HUES6 (cell line): Measurements from ENCODE around the gene LAMB1.
"Not testable (repeated sequence)": the region's sequence is repeated elsewhere in the genome, so short reads cannot be mapped to it uniquely, and the experiment has no call there.

Experiments
- H3K27ac ChIP-seq: 2 replicates; pipeline ENCODE4 v1.7.0; 2013; ENCODE audit warnings: low read depth, mild to moderate bottlenecking, low read length, inconsistent platforms
- H3K27me3 ChIP-seq: 2 replicates; pipeline ENCODE4 v1.6.1; 2013; ENCODE audit warnings: low read length; ENCODE audit not compliant: control insufficient read depth, insufficient read depth
- H3K36me3 ChIP-seq: 2 replicates; pipeline ENCODE4 v1.6.1; 2013; ENCODE audit warnings: low read length; ENCODE audit not compliant: control insufficient read depth, insufficient read depth
- H3K4me1 ChIP-seq: 2 replicates; pipeline ENCODE4 v1.6.1; 2013; ENCODE audit warnings: low read length; ENCODE audit not compliant: control insufficient read depth, insufficient read depth
- H3K4me3 ChIP-seq: 2 replicates; pipeline ENCODE4 v1.5.1; 2013; ENCODE audit warnings: low read depth, low read length
- H3K9ac ChIP-seq: one replicate; pipeline ENCODE4 v1.6.1; 2013; ENCODE audit warnings: mild to moderate bottlenecking, low read length
- H3K9me3 ChIP-seq: 2 replicates; pipeline ENCODE4 v1.6.1; 2013; ENCODE audit warnings: low read depth, low read length; ENCODE audit not compliant: control insufficient read depth, insufficient read depth

Gene LAMB1

GRCh38 chr7:107913851-107914250 is 89.1 kb downstream of the LAMB1 start:
- Histone ChIP-seq H3K9me3 (no peaks in the 10 kb centered on the region), H3K36me3 (peaks cover 75% of the 10 kb centered on the region), H3K4me3 (no peak overlapping the region), H3K27me3 (no peaks in the 10 kb centered on the region), H3K4me1 (no peaks in the 10 kb centered on the region), H3K27ac (no peak overlapping the region), H3K9ac (no peak overlapping the region)

- H3K9ac ChIP-seq: no peak overlapping the region
- no peaks in the 10 kb centered on the region for H3K9me3 ChIP-seq
- no peak overlapping the region for H3K4me3 ChIP-seq
- H3K36me3 ChIP-seq: peaks cover 74% of the 10 kb centered on the region
- no peaks in the 10 kb centered on the region for H3K27me3 ChIP-seq
- H3K27ac ChIP-seq: no peak overlapping the region
- H3K4me1 ChIP-seq: no peaks in the 10 kb centered on the region
Measured at GRCh38 chr7:107911981-107912380, 91.0 kb downstream of the LAMB1 start.

GRCh38 chr7:107909445-107909844 is 93.5 kb downstream of the LAMB1 start:
- Histone ChIP-seq H3K9me3 (no peaks in the 10 kb centered on the region), H3K4me1 (no peaks in the 10 kb centered on the region), H3K9ac (no peak overlapping the region), H3K36me3 (peaks cover 78% of the 10 kb centered on the region), H3K27ac (no peak overlapping the region), H3K4me3 (no peak overlapping the region), H3K27me3 (no peaks in the 10 kb centered on the region)

- Histone ChIP-seq H3K4me1 (no peaks in the 10 kb centered on the region), H3K36me3 (peaks cover 88% of the 10 kb centered on the region)
Measured at GRCh38 chr7:107907790-107908189, 95.2 kb downstream of the LAMB1 start.

GRCh38 chr7:107902381-107902780 is 100.6 kb downstream of the LAMB1 start:
- no peak overlapping the region for H3K9ac ChIP-seq
- no peaks in the 10 kb centered on the region for H3K9me3 ChIP-seq
- H3K27me3 ChIP-seq: no peaks in the 10 kb centered on the region
- H3K4me1 ChIP-seq: peaks cover 6% of the 10 kb centered on the region; the same call in 1 of the 2 replicates
- H3K27ac ChIP-seq: no peak overlapping the region
- H3K36me3 ChIP-seq: peaks cover 54% of the 10 kb centered on the region
- no peak overlapping the region for H3K4me3 ChIP-seq

More at GRCh38 chr7:107907790-107908189, 95.2 kb downstream of the LAMB1 start:
- Histone ChIP-seq H3K9me3 (no peaks in the 10 kb centered on the region), H3K27me3 (no peaks in the 10 kb centered on the region), H3K27ac (no peak overlapping the region), H3K9ac (no peak overlapping the region), H3K4me3 (no peak overlapping the region)

- no peak overlapping the region for H3K27ac ChIP-seq
Measured at GRCh38 chr7:107900496-107901015, 102.4 kb downstream of the LAMB1 start.

GRCh38 chr7:107898997-107899594 is 103.9 kb downstream of the LAMB1 start:
- Histone ChIP-seq H3K4me3 (no peak overlapping the region), H3K9me3 (no peaks in the 10 kb centered on the region), H3K27me3 (no peaks in the 10 kb centered on the region), H3K36me3 (peaks cover 50% of the 10 kb centered on the region), H3K4me1 (peaks cover 6% of the 10 kb centered on the region; the same call in 1 of the 2 replicates), H3K27ac (no peak overlapping the region), H3K9ac (no peak overlapping the region)

More at GRCh38 chr7:107900496-107901015, 102.4 kb downstream of the LAMB1 start:
- Histone ChIP-seq H3K27me3 (no peaks in the 10 kb centered on the region), H3K4me1 (peaks cover 6% of the 10 kb centered on the region; the same call in 1 of the 2 replicates), H3K36me3 (peaks cover 51% of the 10 kb centered on the region), H3K9ac (no peak overlapping the region), H3K9me3 (no peaks in the 10 kb centered on the region), H3K4me3 (no peak overlapping the region)

GRCh38 chr7:107892367-107892741 is 110.6 kb downstream of the LAMB1 start:
- peak overlapping the region; percentile 90 for H3K4me3 ChIP-seq
- not testable (repeated sequence) for H3K4me1 ChIP-seq, H3K27ac ChIP-seq, H3K9ac ChIP-seq, H3K9me3 ChIP-seq, H3K27me3 ChIP-seq
- peaks cover 39% of the 10 kb centered on the region for H3K36me3 ChIP-seq

GRCh38 chr7:107891636-107892366 is 111.2 kb downstream of the LAMB1 start:
- no peaks in the 10 kb centered on the region for H3K27me3 ChIP-seq
- peaks cover 34% of the 10 kb centered on the region for H3K36me3 ChIP-seq
- peak overlapping the region; percentile 89 for H3K9ac ChIP-seq
- H3K9me3 ChIP-seq: no peaks in the 10 kb centered on the region
- H3K4me3 ChIP-seq: peak overlapping the region; percentile 90
- peak overlapping the region; percentile 80; the same call in 1 of the 2 replicates for H3K27ac ChIP-seq
- peaks cover 5% of the 10 kb centered on the region; the same call in 1 of the 2 replicates for H3K4me1 ChIP-seq

- H3K36me3 ChIP-seq: peaks cover 30% of the 10 kb centered on the region
- H3K27me3 ChIP-seq: no peaks in the 10 kb centered on the region
- no peaks in the 10 kb centered on the region for H3K9me3 ChIP-seq
- peak within 1 kb of the TSS; percentile 80 for H3K27ac ChIP-seq
- peak within 1 kb of the TSS; percentile 90 for H3K4me3 ChIP-seq
- H3K9ac ChIP-seq: peak within 1 kb of the TSS; percentile 89
- peaks cover 5% of the 10 kb centered on the region; the same call in 1 of the 2 replicates for H3K4me1 ChIP-seq
Measured at GRCh38 chr7:107890962-107891635, 111.9 kb downstream of the LAMB1 start, which contains the start of gene DLD. DLD (plus strand) TSS chr7:107891183; CDS start chr7:107891251, 68 bp downstream.
